GM21786 (cell line): ENCODE data around the gene MAGEL2.
"Not testable (repeated sequence)": the region's sequence is repeated elsewhere in the genome, so short reads cannot be mapped to it uniquely, and the experiment has no call there.

Source experiments
- ATAC-seq: cut with Tn5 transposase; IDR thresholded peaks from one replicate; pipeline ENCODE4 v1.9.1; 2021; ENCODE audit not compliant: unreplicated experiment

The MAGEL2 gene

GRCh38 chr15:23616536-23616935, 31.1 kb downstream of the MAGEL2 start:
- ATAC-seq: no peak

GRCh38 chr15:23606226-23606625, 41.4 kb downstream of the MAGEL2 start:
- ATAC-seq: no peak

GRCh38 chr15:23602124-23602523, 45.5 kb downstream of the MAGEL2 start:
- ATAC-seq: no peak

GRCh38 chr15:23599053-23599452, 48.6 kb downstream of the MAGEL2 start:
- no peak for ATAC-seq

- ATAC-seq: not testable (repeated sequence)
These were observed 50.4 kb downstream of the MAGEL2 start for GRCh38 chr15:23597278-23597677.

- no peak for ATAC-seq
These were observed 50.9 kb downstream of the MAGEL2 start for GRCh38 chr15:23596736-23597135.

- no peak for ATAC-seq
These were observed 52.3 kb downstream of the MAGEL2 start for GRCh38 chr15:23595368-23595767.

- no peak for ATAC-seq
These were observed 53.4 kb downstream of the MAGEL2 start for GRCh38 chr15:23594252-23594770.
